ENCODE data around the gene PNPLA7. TPM values are rescaled to one million over a fixed set of nuclear protein-coding genes. Genes with fewer than 3 reads are reported as not detected.

The PNPLA7 gene
- total and polyA plus RNA-seq, 2 of the 13 experiments (the other 11 are each of a cell fraction or from before 2014, with no cell fraction given) = 0.42 to 1.5 TPM

- TF ChIP-seq ZBTB4 (CRISPR knock-in tag; IDR thresholded peaks at IDR 0.05; ENCODE audit: borderline replicate concordance) = no peak
- TF ChIP-seq HBP1 (CRISPR knock-in tag; IDR thresholded peaks at IDR 0.05; ENCODE audit: low read depth) = no peak
- no peak for TF ChIP-seq IKZF4 (CRISPR knock-in tag; IDR thresholded peaks at IDR 0.05; ENCODE audit: borderline replicate concordance, low read depth, not compliant biosample characterization)
- no peak for TF ChIP-seq NONO (IDR thresholded peaks at IDR 0.05)
- TF ChIP-seq NONO (CRISPR knock-in tag; conservative IDR thresholded peaks at IDR 0.05) = no peak
- 0 out of 2 replicates have a peak, but pooled peaks have one; percentile 78 for TF ChIP-seq ZFP82 (CRISPR knock-in tag; IDR thresholded peaks at IDR 0.05; ENCODE audit: borderline replicate concordance)
- TF ChIP-seq ZNF7 (CRISPR knock-in tag; IDR thresholded peaks at IDR 0.05) = peak; percentile 13; the same call in 1 of the 2 replicates
- no peak for TF ChIP-seq ATF6 (CRISPR knock-in tag; conservative IDR thresholded peaks at IDR 0.05)
- TF ChIP-seq ZNF34 (CRISPR knock-in tag; IDR thresholded peaks at IDR 0.05; ENCODE audit: borderline replicate concordance) = 0 out of 2 replicates have a peak, but pooled peaks have one; percentile 10
- TF ChIP-seq ZBTB37 (CRISPR knock-in tag; IDR thresholded peaks at IDR 0.05) = 0 out of 2 replicates have a peak, but pooled peaks have one; percentile 1
- TF ChIP-seq ZBTB1 (CRISPR knock-in tag; IDR thresholded peaks at IDR 0.05; ENCODE audit: borderline replicate concordance) = no peak
- 0 out of 2 replicates have a peak, but pooled peaks have one; percentile 49 for TF ChIP-seq ZNF12 (CRISPR knock-in tag; IDR thresholded peaks at IDR 0.05)
- peak; percentile 18; the same call in 1 of the 2 replicates for TF ChIP-seq ATF7-NPFF (CRISPR knock-in tag; IDR thresholded peaks at IDR 0.05; ENCODE audit: low read depth)
- TF ChIP-seq CHCHD3 (CRISPR knock-in tag; IDR thresholded peaks at IDR 0.05) = 0 out of 2 replicates have a peak, but pooled peaks have one; percentile 51
- peak; percentile 60 for TF ChIP-seq RBFOX2 (IDR thresholded peaks at IDR 0.05; ENCODE audit: low read depth, low read length)
- no peak for TF ChIP-seq E2F2 (CRISPR knock-in tag; IDR thresholded peaks at IDR 0.05; ENCODE audit: borderline replicate concordance)
- no peak for TF ChIP-seq JUNB (CRISPR knock-in tag; IDR thresholded peaks at IDR 0.05; ENCODE audit: borderline replicate concordance)
- TF ChIP-seq ZNF703 (CRISPR knock-in tag; IDR thresholded peaks at IDR 0.05; ENCODE audit: borderline replicate concordance) = no peak
- peak; percentile 19 for TF ChIP-seq AGO2 (optimal IDR thresholded peaks at IDR 0.05; ENCODE audit: low read depth, low read length)
These were observed 96.0 kb downstream of the PNPLA7 start (continued) for GRCh38 chr9:137454145-137454596.

All from HepG2 (cell line).